ENCODE results near the gene ASCL3.
A peak's percentile ranks its signal among the peaks of the same experiment; 100 is the strongest.

DNA sequence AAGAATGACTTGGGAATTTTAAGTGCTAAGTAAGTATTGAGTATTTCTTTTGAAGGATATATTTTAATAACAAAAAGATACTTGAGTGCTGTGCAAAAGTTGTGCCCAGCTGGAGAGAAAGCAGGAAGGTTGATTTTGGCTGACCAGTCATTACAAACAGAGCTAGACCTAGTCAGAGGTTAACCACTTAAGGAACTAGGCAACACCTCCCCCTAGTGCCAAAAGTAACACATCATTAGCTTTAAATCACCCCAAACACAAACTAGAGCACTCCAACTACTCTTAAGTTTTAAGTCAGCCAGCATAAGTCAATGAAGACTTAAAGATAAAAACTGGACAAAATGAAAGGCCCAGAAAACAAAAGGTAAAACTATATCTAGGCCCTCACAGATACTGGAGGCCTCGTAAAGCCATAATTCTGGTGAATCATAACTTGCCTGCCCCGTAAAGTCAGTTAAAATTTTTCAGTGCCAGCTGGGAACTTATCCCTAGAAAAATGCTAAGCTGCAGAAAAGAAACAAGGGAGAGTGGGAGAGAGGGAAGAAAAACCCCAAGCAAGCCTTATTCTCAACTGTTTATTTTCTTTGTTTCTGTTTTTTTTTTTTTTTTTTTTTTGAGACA lies 16.8 kb upstream of the ASCL3 start:
- TF ChIP-seq, protein P1, sequence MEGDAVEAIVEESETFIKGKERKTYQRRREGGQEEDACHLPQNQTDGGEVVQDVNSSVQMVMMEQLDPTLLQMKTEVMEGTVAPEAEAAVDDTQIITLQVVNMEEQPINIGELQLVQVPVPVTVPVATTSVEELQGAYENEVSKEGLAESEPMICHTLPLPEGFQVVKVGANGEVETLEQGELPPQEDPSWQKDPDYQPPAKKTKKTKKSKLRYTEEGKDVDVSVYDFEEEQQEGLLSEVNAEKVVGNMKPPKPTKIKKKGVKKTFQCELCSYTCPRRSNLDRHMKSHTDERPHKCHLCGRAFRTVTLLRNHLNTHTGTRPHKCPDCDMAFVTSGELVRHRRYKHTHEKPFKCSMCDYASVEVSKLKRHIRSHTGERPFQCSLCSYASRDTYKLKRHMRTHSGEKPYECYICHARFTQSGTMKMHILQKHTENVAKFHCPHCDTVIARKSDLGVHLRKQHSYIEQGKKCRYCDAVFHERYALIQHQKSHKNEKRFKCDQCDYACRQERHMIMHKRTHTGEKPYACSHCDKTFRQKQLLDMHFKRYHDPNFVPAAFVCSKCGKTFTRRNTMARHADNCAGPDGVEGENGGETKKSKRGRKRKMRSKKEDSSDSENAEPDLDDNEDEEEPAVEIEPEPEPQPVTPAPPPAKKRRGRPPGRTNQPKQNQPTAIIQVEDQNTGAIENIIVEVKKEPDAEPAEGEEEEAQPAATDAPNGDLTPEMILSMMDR (IDR thresholded peaks at IDR 0.05) = peak; percentile 81
- no peak for TF ChIP-seq ZFX (IDR thresholded peaks at IDR 0.05; ENCODE audit: borderline replicate concordance)
